GM19193 (cell line): Measurements from ENCODE around the gene KIAA0930.

Experiments
- POLR2A ChIP-seq: IDR thresholded peaks from 4 replicates; pipeline ENCODE4 v1.6.1; 2011; ENCODE audit not compliant: insufficient read depth, insufficient read length; ENCODE audit errors: extremely low read depth

Gene KIAA0930

DNA sequence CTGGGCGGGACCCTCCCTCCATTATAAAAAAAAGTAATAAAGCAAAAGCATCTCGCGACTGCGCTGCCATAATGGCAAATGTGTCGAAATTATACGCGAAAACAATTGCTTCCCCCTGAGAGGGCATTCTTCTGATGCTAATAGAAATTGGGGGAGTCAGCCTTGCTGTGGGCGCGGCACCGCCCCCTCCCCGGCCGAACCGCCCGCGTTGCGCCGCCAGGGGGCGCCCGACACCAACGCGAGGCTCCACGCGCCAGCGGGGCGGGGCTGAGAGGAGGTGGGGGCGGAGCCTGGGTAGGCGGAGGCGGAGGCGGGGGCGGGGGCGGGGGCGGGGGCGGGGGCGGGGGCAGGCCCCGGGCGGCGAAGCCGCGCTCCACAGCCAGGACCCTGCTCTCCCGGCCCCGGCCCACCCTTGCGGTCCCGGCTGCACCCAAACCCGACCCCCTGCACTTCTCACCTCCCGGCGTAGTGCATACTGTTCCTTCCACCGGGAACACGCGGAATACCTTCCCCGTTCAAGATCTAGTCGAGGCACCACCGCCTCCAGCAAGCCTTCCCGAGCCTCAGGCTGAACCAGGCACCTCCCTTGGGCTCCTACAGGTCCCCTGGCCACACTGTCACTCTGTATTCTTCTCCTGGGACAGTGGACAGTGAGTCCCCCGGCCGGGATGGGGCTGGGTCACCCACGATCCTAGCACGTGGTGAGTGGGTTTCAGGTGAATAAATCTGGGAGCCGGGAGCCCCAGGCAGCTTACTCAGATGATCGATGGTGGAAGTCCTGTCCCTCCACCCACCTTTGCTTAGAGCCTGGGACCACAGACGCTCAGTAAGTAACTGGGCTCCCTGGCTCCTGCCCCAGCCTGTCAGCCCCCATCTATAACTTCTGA is 28.5 kb upstream of the KIAA0930 start:
- no peak for TF ChIP-seq POLR2A

DNA sequence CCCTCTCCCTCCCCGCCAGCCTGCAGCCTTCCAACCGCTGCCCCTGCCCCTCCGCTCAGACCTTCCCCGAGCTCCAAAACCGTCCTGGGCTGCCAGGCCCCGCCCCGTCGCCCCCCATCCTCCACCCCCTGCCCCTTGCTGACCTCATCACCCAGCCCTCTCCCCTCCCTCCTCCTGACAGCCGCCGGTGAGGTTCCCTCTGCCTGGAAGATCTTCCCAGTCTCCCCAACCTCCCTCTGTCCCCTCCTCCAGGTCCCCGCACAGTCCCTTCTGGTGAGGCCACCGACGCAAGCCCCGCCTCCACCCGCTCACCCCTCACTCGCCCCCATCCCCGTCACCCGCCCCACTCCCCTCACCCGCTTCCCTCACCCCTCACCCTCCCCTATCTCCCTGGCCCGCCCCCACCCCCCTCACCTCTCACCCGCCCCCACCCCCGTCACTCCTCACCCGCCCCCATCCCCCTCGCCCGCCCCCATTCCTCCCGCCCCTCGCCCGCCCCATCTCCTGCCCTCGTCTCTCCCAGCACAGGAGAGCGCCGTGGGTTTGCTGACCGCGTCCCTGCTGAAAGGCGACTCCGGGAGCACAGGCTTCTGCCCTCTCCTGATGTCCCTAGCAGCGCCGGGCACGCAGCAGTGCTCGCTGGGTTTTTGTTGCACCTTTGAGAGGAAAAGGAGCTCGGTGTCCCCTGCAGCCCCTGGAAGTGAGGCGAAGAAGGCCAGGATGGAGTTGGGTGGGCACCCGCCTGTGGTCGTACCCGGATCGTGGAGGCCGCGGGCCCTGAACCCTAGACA is 27.7 kb upstream of the KIAA0930 start:
- TF ChIP-seq POLR2A = no peak

DNA sequence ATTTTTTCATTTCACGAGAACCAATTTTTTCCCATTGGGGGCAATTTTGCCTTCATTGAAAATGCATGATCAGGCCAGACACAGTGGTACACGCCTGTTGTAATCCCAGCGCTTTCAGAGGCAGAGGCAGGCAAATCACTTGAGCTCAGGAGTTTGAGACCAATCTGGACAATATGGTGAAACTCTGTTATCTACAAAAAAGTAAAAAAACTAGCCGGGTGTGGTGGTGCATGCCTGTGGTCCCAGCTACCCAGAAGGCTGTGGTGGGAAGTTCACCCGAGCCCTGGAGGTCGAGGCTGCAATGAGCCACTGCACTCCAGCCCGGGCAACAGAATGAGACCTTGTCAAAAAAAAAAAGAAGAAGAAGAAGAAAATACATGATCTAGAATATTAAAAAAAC is 24.8 kb upstream of the KIAA0930 start:
- TF ChIP-seq POLR2A = no peak

DNA sequence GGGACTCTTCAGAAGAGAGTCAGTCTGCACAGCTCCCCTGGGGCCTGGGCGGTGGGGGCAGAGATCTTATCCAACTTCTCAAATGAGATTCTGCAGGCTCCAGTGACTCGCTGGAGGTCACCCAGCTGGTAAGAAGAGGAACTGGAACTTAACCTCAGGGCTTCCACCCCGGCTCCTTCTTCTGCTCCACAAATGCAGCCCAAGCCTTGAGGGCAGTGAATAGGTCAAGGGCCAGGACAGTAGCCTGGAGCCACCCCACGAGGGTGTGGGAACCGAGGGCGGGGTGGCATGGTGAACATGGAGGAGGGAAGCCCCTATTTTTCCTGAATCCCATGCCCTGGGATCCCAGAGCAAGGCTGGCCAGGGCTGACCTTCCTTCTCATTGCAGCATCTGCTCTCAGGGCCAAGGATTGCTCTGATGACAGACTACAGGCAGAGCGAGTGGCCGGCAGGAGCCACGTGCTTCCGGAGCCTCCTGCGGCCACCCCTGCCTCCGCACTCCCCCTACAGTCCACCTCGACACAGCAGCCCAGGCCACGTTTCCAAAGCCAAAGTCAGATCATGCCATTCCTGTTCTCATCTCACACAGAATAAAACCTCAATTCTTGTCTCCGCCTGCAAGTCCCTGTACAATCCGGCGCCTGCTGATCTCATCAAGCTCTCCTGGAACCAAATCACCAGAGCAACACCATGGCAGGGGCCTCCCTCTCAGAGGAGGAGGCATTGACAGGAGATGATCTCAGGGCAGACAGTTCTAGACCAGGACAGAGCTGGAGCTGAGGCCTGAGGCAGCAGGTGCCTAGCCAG is 23.0 kb upstream of the KIAA0930 start:
- TF ChIP-seq POLR2A = no peak

DNA sequence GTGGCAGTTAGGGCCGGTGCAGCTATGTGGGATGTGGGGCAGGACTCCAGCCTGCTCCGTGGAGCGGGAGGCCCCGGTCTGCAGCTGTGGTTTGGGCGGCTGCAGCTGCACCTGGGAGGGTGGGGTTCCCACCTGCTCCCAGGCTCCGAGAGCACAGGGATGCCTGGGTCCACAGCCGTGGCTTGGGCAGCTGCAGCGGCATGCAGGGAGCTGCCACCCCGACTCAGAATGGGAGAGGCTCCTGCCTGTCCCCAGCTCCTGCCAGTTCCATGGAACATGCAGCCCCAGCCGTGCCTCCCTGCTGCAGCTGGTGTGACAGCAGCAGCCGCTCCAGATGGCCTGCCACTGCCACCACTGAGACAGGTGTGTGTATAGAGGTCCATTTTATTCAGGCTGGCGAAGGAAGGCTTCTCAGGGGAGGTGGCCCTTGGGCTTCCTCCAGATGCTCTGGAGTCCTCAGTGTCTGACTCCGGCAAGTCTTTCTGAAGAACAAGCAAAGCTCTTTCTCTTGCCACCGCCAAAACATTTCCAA is 22.3 kb upstream of the KIAA0930 start:
- no peak for TF ChIP-seq POLR2A

DNA sequence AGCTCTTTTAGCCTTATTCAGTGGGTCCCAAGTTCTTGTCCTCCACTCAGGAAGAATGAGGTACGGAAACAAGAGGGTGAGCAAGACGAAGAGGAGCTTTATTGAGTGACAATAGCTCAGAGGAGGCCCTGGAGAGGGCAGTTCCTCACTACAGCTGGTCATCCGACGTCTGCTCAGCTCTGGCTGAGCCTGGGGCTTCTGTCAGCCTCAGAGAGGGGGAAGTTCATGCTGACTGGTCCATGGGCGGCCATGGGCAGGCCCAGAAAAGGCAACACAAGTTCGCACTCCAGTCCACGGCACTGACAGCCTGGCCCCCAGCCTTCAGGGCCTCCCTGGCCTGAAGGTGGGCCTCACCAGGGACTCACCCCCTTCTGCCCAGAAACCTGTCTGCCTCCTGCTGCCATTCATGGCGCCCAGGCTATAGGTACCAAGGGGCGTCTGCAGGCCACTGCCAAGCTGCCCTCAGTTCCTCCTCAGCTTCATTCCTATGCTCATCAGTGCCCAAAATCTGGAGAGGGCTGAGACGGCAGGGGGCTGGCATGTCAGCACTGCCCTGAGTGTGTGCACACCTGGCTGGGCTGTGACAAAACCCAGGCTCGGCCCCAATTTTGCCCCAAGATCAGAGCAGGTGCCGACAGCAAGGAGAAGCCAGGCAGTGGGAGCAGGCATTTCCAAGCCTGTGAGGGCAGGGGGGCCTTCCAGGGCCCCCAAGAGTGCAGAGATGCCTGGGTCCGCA is 21.7 kb upstream of the KIAA0930 start:
- TF ChIP-seq POLR2A = no peak

DNA sequence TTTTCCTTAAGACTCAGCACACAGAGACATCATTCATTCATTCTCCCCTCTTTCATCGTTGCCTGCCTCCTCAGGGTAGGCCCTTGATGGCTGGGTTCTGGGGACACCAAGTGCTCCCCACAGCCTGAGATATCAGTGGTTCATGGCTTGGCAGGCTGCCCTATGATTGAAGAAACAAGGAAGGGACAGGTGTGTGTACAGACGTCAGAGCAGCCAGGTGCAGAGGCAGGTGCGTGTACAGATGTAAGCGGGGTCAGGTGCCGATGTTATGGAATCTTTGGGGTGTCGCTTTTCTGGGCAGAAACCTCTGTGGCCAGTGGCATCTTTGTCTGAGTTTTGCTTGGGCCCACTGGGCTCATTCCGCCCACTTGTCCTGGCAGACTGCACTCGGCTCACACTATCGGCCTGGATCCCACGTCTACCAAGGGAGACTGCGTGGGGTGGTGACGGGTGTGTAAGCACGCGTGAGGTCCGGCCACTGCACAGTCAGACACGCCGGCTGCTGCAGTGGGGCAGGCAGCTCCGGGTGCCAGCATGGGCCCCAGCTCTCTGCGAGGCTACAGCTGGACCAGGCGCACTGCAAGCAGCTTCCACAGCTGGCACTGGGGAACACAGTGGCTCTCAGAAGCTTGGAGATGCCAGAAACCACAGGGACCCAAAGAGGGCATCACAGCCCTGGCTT is 20.9 kb upstream of the KIAA0930 start:
- TF ChIP-seq POLR2A = no peak

DNA sequence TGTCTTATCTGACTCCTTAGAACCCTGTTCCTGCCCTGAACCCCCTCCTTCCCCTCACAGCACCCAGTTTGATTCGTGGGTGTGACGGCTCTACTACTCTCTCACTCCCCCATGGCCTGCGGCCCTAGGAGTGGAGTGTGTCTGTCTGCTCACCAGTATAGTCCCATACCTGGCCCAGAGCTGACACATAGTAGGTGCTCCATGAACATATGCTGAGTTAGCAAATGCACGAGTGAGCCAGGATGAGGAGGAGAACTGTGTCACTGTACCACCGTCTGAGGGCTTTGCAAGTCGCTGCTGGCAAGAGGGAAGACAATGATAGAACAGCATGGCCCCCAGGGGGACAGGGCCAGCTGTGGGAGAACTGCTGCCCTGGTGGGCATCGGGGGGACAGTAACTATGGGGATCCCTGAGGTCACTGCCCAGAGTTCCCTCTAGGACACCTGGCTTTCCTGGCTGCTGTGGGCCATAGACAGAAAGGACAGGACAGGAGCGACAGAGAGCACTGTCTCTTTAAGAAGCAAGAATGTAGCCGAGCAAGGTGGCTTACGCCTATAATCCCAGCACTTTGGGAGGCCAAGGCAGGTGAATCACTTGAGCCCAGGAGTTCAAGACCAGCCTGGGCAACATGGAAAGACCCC is 19.2 kb upstream of the KIAA0930 start:
- TF ChIP-seq POLR2A = no peak

DNA sequence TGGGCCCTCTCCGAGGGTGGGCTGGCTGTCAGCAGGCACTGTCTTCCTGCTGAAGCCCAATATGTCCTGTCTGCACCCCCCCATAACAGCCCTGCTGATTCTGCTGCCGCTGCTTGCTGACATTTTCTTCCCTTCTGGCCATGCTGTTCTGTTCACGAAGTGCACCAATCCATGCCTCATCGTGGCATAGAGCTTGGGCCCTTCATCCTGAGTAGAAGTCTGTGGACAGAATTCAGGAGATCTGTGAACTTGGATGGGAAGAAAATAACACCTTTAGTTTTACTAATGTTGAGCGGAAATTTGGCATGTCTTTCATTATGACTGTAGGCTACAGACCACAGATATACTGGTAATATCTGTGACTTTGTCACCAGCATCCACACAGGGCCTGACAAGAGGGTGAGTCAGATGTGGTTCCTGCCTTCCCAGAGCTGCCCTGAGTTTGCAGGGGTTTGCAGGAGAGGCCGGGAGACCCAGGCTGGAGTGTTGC is 14.1 kb upstream of the KIAA0930 start:
- TF ChIP-seq POLR2A = no peak

DNA sequence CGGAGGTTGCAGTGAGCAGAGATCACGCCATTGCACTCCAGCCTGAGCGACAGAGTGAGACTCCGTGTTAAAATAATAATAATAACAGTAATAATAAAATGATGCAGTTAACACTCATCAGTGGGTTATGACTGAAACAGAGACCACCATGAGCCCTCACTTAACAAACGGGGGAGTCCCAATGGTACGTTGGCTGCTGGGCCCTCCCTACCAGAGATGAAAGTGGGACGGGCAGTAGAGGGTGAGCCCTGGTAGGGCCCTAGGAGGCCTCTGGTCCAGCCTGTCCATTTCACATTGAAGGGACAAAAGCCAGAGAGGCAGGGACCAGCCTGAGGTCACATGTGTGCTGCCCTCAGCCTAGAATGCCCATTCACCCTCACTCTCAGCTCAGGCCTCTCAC is 13.7 kb upstream of the KIAA0930 start:
- no peak for TF ChIP-seq POLR2A

DNA sequence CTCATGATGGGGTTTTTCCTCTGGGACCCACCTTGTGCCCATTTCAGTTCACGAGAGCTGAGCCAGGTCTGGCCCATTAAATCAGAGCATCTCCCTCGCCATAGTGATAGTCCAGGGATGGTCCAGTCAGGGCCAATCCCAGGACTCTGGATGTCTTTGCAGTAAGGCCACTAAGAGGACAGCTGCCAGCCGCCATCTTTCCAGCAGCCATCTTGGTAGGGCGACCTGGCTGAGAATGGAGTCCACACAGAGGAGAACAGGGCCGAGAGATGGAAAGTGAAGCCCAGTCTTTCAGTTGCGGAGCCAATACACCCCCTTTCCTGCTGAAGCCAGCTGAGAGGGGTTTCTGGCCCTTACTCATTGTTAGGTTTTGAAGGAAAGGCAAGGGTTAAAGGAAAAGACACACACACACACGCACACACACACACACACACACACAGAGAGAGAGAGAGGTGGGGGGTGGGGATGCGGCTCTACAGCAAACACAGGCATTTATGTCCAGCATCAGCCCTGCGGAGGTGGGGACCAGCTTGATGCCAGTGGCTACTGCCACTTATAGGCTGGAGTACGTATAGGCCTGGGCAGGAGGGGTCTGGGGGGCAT is 12.4 kb upstream of the KIAA0930 start:
- no peak for TF ChIP-seq POLR2A

DNA sequence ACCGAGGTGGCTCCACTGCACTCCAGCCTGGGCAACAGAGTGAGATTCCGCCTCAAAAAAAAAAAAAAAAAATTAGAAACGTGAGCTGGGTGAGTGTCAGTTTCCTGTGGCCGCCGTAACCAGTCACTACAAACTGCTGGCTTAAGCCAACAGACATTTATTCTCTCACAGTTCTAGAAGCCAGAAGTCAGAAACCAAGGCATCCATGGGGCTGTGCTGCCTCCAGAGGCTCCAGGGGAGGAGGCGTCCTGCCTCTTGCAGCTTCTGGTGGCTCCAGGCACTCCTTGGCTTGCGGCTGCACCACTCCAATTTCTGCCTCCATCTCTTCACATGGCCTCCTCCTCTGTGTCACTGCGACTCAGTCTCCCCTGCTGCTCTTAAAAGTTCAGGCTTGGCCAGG is 11.1 kb upstream of the KIAA0930 start:
- no peak for TF ChIP-seq POLR2A
